Hepatic stellate cell (primary cell): ENCODE data around the gene MAP1A.

Experiments
- DNase-seq: peaks from one replicate; pipeline ENCODE4 v3.0.0; 2011; ENCODE audit warnings: low spot score

MAP1A gene

DNA sequence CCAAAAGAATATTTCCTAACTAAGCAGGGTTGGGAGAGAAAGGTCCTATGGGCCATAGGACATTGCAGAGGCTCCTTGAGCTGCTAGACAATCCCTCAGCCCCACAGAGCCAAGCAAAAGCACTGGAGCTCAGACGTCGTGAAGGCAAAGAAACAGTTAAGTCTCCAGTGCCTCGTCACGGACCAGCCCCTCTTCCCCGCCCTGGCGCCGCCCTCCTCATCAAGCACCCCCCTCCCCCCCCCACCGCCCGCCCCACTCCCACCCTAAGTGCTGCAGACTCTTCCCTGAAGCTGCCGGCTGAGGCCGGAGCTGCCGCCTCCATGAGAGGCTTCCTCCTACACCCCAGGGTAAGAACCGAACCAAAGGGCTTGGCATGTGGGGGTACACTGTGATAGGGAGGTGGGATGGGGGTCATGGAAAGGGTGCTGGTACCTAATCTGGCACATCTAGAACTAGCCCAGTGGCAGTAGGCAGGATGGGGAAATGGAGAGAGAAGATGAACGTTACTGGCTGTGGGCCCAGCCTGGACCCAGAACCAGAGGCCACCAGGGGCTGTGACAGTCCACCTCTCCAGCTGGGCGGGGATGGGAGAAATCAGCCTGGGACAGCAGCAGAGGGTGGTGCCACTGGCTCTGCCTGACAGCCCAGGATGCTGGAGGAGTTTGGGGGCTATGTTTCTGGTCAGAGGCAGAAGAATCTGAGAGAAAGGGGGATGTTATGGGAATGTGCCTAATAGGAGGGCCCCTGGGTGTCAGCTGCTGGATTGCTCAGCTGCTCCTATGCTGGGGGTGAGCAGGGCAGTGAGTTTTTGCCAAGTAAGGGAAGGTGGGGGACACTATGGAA lies at the start of gene MAP1A:
Gene MAP1A (plus strand): TSS at position 255 of the 843 bp plus-strand sequence. CDS start 3,866 bp downstream, outside the sequence.
- peak; percentile 88 for DNase-seq

DNA sequence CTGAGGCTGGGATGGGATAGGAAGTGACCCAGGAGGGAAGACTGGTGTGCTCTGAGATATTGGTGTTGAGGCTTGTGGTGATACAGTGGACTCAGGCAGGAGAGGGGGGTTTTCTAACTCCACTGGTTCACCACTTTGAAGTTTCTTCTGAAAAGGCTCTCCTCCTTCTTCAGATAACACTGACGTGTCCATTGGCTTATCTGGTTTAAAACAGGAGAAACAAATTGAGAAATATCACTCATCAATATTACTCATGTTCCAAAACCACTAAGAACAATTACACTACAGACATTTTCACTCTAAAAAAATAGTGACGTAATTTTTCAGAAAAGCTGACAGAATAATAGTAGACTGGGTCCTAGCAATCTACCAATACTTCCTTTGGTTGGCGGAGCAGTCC lies 47.5 kb upstream of the MAP1A start:
- DNase-seq, result peak; percentile 13

DNA sequence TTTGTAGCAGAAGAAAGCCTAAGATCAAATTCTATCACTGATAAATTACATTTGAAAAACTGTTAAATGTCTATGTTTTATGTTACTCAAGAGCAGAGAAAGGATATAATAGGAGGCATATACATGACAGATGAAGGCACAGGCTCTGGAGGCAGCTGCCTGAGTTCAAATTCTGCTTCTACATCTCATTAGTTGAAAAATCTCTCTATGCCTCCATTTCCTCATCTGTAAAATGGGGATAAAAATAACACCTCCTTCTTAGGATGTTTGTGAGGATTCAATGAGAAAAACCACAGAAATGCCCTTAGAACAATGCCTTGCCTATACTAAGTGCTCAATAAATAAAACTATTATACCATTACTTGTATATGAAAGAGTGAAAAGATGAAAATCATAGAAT lies 45.4 kb upstream of the MAP1A start:
- DNase-seq, result no peak

DNA sequence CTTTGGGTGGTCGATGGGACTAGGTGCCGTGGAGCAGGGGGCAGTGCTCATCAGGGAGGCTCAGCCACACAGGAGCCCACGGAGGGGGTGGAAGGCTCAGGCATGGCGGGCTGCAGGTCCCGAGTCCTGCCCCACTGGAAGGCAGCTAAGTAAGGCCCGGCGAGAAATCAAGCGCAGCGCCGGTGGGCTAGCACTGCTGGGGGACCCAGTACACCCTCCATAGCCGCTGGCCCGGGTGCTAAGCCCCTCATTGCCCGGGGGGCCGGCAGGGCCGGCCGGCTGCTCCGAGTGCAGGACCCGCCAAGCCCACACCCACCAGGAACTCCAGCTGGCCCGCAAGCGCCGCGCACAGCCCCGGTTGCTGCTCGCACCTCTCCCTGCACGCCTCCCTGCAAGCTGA lies 43.5 kb upstream of the MAP1A start:
- no peak for DNase-seq

DNA sequence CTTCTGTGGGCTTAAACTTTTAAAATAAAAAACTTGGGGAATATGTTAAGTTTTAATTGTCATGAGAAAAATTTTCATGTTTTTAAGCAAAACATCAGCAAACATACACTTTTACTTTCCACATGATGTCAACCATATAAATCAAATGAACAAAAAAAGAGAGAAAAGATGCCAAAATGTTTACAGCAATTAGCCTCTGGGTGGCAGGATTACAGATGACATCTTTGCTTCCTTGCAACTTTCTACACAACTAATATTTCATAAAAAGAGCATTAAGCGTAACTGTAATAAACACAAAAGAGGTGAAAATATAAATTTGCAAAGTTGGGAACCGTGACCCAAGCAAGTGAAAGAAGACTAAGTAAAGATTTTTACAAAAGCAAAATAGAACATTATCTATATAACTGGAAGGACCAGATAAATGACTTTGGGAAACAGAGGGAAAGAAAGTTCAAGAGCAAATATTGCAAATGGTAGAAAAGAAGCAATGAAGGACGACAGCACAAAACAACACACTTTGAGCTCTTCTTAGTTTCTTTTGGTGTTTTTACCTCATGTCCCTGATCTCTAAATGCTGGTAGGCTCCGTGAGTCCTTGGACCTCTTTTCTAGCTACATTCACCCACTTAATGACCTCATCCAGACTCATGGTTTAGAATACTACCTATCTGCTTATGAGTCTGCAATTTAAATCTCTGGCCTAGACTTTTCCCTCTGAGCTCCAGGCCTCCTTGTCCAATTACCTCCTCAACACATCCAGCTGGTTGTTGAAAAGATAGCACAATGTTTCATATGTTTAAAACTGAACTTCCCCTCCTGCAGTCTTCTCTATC lies 33.9 kb upstream of the MAP1A start:
- DNase-seq, result no peak

DNA sequence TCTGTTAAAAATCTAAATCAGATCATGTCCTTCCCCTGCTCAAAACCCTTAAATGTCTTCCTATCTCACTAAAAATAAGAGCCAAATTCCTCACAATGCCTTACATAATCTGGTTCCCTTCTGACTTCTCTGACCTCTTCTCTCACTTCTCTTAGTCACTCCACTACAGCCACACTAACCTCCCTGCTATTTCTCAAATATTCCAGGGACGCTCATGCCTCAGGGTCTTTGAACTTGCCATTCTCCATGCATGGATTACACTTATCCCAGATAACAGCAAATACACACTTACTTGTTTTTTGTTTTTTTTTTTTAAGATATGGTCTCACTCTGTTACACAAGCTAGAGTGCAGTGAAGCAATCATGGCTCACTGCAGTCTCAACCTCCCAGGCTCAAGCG lies 33.0 kb upstream of the MAP1A start:
- no peak for DNase-seq

DNA sequence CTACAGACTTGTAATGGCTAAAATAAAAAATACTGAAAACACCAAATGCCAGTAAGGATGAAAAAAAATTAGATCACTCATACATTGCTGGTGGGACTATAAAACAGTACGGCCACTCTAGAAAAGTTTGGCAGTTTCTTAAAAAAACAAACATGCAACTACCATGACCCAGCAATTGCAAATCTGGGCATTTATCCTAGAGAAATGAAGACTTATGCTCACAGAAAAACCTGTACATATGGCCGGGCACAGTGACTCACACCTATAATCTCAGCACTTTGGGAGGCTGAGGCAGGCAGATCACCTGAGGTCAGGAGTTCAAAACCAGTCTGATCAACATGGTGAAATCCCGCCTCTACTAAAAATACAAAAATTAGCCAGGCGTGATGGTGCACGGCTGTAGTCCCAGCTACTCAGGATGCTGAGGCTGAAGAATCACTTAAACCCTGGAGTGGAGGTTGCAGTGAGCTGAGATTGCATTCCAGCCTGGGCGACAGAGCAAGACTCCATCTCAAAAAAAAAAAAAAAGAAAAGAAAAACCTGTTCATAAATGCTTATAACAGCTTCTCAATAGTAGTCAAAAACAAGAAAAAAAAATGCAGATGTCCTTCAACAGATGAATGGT lies 30.0 kb upstream of the MAP1A start:
- no peak for DNase-seq

DNA sequence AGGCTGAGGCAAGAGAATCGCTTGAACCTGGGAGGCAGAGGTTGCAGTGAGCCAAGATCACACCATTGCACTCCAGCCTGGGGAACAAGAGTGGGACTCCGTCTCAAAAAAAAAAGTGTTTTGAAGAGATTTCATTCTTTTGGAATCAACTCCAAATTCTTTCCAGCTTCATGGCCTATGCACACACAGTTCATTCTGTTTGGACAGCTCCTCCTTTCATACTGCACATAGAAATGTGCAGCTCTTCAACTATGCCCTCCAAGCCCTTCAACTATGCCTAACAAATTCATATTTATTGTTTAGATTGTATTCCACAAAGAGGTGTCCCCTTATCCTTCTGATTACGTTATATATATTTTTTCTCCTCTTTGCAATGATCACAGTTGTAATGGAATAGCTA lies 28.6 kb upstream of the MAP1A start:
- DNase-seq, result no peak

DNA sequence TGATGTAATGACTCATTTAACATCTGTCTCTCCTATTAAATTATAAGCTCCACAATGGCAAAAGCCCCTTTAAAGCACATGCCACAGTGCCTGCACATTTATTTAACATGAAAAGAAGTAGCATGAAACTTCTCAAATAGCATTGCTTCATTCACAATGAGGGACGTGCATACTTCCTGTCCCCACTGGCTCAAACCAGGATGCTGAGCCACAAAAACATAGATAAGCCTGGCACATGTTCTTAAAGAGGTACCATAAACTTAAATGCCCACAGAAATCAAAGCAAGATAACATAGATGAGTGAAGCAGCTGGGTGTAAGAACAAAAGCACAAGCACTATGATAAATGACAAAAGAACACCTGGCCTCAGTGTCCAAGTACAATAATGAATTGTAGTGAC lies 28.2 kb upstream of the MAP1A start:
- DNase-seq, result no peak

DNA sequence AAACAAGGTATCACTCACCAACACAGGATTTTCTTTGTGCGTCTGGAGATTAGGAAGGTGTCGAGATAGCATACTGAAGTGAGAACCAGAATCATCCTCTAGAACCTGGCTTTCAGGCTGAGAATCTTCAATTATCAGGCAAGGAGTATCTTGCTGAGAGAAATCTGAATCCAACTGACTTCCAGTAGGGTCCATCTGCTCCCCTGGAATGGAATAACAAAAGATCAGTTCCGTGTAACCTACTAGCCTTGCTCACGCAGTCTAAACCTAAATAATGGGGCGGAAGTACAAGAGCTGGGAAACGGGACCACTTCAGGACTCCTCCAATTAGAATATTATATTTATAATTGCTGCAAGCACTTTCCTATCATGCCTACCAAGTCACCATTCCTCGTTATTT lies 25.1 kb upstream of the MAP1A start:
- no peak for DNase-seq

DNA sequence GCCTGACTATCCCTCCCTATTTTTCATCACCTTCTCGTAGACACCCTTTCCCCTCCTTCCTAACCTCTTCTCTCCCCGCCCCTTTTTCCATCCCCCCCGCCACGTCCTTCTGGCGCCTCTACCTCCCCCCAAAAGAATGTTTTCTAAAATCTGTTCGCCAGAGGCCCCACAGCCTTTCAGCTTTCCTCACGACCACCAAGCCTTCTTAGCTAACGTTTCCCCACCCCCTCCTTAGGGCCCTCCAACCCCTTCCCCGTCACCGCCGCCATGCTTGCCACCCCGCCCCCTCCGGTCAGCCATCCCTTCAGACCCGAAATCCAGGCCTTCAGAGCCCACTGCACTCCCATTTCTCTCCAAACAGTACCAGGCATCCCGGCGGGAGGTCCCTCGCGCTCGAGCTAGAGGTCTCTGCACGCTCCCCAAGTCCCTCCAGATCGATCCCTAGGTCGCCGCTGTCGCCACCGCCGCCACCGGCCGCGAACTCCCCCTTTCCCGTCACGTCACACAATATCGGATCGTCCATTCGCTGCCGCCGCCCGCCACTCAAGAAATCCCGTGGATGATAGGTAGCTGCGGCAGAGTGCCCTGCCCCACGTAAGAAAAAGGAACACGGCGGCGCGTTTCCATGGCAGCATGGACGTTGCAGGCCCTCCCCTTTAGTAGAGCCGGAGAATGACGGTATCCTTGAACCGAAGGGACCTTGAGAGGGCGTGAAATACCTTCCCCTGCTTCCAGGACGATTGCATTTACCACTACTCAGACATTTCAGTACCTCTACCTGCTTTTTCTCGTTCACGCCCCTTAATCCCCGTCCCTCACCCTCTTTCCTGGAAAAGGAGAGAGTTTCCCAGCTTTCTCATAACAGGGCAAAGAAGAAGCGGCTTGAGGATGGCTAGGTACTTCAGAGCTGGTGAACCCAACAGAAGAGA lies 24.5 kb upstream of the MAP1A start, which contains the start of gene TP53BP1:
Gene TP53BP1 (minus strand): TSS at position 484 of the 929 bp plus-strand sequence. CDS start 113 bp downstream, at position 371.
- DNase-seq, result peak; percentile 97

DNA sequence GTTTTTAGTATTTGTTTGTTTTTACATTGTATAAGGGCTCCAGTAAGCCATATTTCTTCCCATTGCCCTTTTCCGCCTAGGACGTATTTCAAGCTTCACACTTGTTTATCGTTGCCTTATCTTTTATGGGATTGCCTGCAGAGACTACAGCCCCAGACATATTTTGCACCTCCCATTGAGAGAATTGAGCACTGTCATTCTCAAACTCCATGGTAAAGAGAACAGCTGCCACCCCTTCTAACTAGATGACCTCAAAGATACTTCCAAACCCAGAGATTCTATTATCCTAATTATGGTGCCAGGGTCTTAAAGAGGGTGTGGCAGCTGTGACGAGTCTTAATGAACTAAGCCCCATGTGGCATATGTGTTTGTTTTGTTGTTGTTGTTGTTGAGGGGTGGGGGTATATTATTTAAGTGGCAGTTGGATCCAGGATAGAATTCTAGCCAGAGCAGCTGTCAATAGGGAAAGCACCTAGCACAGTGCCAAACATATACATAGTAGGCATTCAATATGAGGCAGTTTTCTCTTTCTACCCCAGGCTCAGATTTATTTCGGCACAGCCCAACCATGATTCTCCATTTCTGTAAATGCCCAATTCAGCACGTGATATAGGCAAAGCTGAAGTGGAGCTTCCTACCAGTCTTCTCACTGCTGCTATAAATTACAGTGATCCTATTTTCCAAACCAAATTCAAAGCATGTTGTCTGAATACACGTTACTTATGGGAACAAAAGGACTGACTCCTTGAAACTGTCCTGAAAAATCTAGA lies 23.5 kb upstream of the MAP1A start:
- DNase-seq, result no peak

DNA sequence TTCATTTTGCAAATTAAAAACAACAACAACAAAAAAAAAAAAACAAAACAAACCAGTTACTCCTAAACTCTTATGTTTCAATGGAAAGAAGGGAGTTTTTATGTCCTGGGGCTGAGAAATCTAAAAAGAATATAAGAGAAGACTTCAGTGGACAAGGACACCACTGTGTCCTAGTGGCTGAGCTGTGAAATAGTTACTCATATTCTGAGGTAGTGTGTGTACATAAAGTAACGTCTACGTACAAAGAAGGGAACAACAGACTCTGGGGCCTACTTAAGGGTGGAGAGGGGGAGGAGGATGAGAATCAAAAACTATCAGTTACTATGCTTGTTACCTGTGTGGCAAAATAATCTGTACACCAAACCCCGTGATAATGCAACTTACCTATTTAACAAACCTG lies 18.4 kb upstream of the MAP1A start:
- no peak for DNase-seq

DNA sequence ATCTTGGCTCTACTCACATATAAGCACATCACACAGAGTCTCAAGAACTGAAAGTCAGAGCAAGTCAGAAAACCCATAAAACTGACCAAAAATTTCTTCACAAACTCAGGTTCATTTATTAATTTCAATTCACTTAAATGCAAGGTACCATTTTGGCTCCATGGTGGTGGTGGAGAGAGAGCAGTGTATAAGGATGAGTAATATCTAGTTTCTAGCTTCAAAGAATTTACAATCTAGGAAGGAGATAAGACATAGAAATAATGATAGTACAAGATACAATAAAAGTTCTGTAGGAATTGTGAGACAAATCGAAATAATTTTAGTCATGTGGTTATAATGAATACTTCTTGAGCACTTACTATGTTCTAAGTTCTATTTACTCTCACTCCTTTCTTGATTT lies 17.8 kb upstream of the MAP1A start:
- no peak for DNase-seq

DNA sequence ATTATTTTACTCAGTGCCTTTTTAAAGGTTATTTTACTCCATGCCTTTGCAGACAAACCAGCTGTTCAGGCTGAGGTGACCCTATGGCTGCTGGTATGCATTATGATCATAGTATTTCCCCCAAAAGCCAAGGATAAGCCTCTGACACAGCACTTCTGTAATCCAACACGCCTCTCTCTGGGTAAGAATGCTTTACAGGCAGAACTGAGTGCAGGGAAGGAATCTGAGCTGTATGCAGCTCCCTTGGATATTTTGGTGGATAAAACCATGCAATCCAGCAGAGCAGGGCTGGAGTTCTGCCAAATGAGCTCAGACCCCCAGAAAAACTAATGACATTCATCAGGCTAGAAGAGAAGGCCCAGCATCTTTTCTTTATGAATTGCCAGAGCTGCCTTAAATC lies 11.7 kb upstream of the MAP1A start:
- DNase-seq, result peak; percentile 60

DNA sequence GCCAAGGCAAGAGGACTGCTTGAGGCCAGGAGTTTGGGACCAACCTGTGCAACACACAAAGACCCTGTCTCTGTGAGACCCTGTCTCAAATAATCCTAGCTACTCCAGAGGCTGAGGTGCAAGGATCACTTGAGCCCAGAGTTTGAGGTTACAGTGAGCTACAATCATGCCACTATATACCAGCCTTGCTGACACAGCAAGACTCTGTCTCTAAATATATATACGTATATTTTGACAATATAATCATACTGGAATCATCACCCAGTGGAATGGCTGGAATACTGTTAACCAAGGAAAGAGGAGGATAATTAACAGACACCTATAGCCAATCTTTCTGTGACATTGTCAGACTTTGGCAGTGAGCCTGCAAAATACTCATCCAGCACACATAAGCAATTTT lies 9.0 kb upstream of the MAP1A start:
- DNase-seq, result no peak

DNA sequence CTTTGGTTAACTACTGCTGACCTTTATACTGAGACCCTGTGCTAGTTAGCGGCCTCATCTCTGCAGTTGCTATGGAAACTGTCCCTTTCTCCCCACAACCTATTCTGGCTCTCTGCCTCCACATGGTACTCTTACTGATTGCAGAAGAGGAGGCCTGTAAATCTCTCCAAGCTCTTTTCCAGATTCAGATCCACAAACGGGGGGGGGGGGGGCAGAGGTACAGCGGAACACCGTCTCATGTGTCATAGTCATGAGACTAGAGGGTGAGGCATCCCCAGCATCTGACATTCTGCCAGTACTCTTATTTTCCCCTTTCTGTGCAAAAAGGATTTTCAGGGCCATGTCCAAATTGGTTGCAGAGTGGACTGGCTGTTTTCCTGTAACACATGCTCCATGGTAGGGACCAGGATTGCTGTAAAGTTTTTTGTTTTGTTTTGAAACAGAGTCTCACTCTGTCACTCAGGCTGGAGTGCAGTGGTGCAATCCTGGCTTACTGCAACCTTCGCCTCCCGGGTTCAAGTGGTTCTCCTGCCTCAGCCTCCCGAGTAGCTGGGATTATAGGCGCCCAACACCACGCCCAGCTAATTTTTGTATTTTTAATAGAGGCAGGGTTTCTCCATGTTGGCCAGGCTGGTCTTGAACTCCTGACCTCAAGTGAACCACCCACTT lies 8.3 kb upstream of the MAP1A start:
- no peak for DNase-seq

DNA sequence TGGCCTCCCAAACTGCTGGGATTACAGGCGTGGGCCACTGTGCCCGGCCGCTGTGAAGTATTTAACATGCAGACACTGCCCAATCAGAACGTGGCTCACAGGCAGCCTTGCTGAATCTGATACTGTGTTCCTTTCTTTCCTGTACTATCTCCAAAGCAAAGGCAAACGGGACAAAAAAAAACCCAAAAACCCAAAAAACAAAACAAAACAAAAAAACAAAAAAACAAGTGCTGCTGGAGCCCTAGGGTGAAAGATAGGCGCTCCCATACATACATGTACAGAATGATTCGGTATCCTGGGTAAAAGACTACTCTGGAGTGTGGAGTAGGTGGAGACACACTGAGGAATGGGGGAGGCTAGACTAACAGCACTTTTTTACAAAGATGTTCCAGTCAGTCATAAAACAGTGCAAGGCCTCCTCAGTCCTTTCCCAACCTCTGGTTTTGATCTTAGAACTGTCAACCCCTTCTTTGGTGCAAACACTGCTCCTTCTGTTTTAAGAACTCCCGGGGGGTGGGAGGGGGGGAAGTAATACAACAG lies 7.7 kb upstream of the MAP1A start:
- DNase-seq, result no peak

DNA sequence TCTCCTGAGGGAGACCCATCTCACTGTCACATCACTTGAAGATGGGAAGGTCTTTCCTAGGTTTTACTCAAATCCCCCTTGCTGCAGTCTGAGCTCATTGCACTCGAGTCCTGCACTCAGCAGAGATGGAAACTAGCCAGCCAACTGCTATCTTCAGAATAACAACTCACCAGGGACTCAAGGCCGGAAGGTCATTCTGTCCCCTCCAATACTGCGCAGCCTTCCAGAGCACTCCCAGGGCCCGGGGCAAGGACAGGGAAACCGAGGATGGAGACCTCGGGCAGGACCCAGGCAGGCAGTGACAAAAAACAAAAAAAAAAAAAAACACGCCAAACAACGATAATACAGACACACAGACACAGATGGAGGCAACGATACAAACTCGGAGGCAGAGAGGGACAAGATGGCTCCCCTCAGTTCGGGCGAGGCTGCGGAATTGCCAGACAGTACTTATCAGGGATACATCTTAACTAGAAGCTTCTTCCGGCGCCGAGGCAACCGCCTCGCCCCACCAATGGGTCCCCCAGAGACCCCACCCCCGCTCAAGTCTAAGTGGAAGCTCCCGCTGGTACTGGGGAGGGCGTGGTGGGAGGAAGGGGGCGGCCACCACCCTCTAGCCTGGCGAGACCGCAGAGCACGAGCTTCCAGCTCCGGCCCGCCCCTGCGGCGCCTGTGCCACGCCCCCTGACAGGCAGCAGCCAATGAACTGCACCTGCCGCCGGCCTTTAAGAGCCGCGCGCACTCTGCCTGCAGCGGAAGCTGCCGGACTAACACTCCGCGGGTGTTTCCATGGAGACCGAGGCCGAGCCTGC lies 7.0 kb upstream of the MAP1A start:
- peak; percentile 95 for DNase-seq
